OCI-LY1 (cell line): ENCODE results near the gene SOX5.
"Not testable (repeated sequence)": the region's sequence is repeated elsewhere in the genome, so short reads cannot be mapped to it uniquely, and the experiment has no call there.

Experiments used
- EZH2 ChIP-seq: fragments of 200-600 bp; sonication (generic), shearing (Covaris generic); IDR thresholded peaks from 2 replicates; pipeline ENCODE4 v1.8.0; 2017; ENCODE audit warnings: borderline replicate concordance, mixed run types, mild to moderate bottlenecking, antibody characterized with exemption, low read length, moderate library complexity, mixed read lengths
- TF ChIP-seq, protein P1 (sequence below): fragments of 200-600 bp; sonication (generic), shearing (Covaris generic); IDR thresholded peaks from 2 replicates; pipeline ENCODE4 v1.5.1; 2017; ENCODE audit warnings: mild to moderate bottlenecking, antibody characterized with exemption, low read length, moderate library complexity, mixed read lengths

DNA sequence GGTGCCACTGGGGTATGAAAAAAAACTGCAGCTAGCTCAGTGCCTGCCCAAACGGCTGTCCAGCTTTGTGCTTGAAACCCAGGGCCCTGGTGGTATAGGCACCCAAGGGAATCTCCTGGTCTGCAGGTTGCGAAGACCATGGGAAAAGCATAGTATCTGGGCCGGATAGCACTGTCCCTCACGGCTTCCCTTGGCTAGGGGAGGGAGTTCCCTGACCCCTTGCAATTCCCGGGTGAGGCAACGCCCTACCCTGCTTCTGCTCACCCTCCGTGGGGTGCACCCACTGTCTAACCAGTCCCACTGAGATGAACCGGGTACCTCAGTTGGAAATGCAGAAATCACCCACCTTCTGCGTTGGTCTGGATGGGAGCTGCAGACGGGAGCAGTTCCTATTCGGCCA is 124.3 kb downstream of the SOX5 start:
- TF ChIP-seq, protein P1, sequence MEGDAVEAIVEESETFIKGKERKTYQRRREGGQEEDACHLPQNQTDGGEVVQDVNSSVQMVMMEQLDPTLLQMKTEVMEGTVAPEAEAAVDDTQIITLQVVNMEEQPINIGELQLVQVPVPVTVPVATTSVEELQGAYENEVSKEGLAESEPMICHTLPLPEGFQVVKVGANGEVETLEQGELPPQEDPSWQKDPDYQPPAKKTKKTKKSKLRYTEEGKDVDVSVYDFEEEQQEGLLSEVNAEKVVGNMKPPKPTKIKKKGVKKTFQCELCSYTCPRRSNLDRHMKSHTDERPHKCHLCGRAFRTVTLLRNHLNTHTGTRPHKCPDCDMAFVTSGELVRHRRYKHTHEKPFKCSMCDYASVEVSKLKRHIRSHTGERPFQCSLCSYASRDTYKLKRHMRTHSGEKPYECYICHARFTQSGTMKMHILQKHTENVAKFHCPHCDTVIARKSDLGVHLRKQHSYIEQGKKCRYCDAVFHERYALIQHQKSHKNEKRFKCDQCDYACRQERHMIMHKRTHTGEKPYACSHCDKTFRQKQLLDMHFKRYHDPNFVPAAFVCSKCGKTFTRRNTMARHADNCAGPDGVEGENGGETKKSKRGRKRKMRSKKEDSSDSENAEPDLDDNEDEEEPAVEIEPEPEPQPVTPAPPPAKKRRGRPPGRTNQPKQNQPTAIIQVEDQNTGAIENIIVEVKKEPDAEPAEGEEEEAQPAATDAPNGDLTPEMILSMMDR: not testable (repeated sequence)
- TF ChIP-seq EZH2: not testable (repeated sequence)
